CMK (cell line): ENCODE results near the gene KDM1B.

ENCODE experiments used
- DNase-seq: peaks from one replicate; pipeline ENCODE4 v3.0.0-alpha.2; 2010; ENCODE audit warnings: low read depth

The KDM1B gene

GRCh38 chr6:18262702-18263417, 107.6 kb downstream of the KDM1B start:
- DNase-seq = no peak

- DNase-seq = no peak
Observed at GRCh38 chr6:18263418-18264218, 108.4 kb downstream of the KDM1B start.

GRCh38 chr6:18264219-18264922, 109.1 kb downstream of the KDM1B start, which contains the start of gene DEK:
TSS of gene DEK (minus strand) at chr6:18264530. CDS start at chr6:18263987, 543 bp downstream.
- peak; percentile 63 for DNase-seq

- no peak for DNase-seq
Observed at GRCh38 chr6:18264923-18265377, 109.7 kb downstream of the KDM1B start.

- no peak for DNase-seq
Observed at GRCh38 chr6:18265787-18266522, 110.7 kb downstream of the KDM1B start.

GRCh38 chr6:18266523-18266912, 111.3 kb downstream of the KDM1B start:
- no peak for DNase-seq

GRCh38 chr6:18268066-18268465, 112.8 kb downstream of the KDM1B start:
- no peak for DNase-seq

GRCh38 chr6:18269253-18269652, 114.0 kb downstream of the KDM1B start:
- DNase-seq = peak; percentile 46

GRCh38 chr6:18269717-18270116, 114.5 kb downstream of the KDM1B start:
- DNase-seq = no peak

- no peak for DNase-seq
Observed at GRCh38 chr6:18270216-18270615, 115.0 kb downstream of the KDM1B start.
